K562 (cell line): ENCODE data around the gene MARK4. TPM values are rescaled to one million over a fixed set of nuclear protein-coding genes. Genes with fewer than 3 reads are reported as not detected.

Experiments
- ATF2 ChIP-seq: sonication (generic); formaldehyde crosslinking; IDR thresholded peaks from 2 replicates; pipeline ENCODE4 v1.8.1; 2022; ENCODE audit warnings: missing genetic modification reagents
- ATF7 ChIP-seq: fragments of 450-650 bp; IDR thresholded peaks from 2 replicates; pipeline ENCODE4 v1.7.1; 2014; ENCODE audit warnings: mild to moderate bottlenecking, moderate library complexity
- BDP1 ChIP-seq: IDR thresholded peaks from 3 replicates; pipeline ENCODE4 v1.6.1; 2011; ENCODE audit not compliant: insufficient read length, insufficient read depth
- CEBPB ChIP-seq: fragments of 450-650 bp; IDR thresholded peaks from 2 replicates; pipeline ENCODE4 v1.6.1; 2016; ENCODE audit warnings: missing genetic modification characterization, missing compliant biosample characterization
- CHD4 ChIP-seq: fragments of 200-600 bp; sonication (generic); IDR thresholded peaks from 3 replicates; pipeline ENCODE4 v1.6.1; 2012; ENCODE audit warnings: low read depth, mild to moderate bottlenecking, mixed read lengths, low read length, inconsistent platforms; ENCODE audit not compliant: insufficient read depth, insufficient replicate concordance, poor library complexity, severe bottlenecking
- CXXC5 ChIP-seq: fragments of 250-450 bp; sonication (Bioruptor Pico); IDR thresholded peaks from 2 replicates; pipeline ENCODE4 v1.8.0; 2022; ENCODE audit warnings: inconsistent platforms, mild to moderate bottlenecking, moderate library complexity
- HDGF ChIP-seq: fragments of 450-650 bp; IDR thresholded peaks from 2 replicates; pipeline ENCODE4 v1.6.1; 2016
- HMGN3 ChIP-seq: IDR thresholded peaks from 2 replicates; pipeline ENCODE4 v1.6.1; 2011; ENCODE audit warnings: borderline replicate concordance, low read depth, mild to moderate bottlenecking, mixed read lengths, low read length; ENCODE audit not compliant: insufficient read length; ENCODE audit errors: extremely low read depth
- HNRNPL ChIP-seq: fragments of 200-400 bp; formaldehyde crosslinking; IDR thresholded peaks from 2 replicates; pipeline ENCODE4 v1.6.1; 2017; ENCODE audit warnings: low read depth, mild to moderate bottlenecking, low read length
- MAFF ChIP-seq: IDR thresholded peaks from 2 replicates; pipeline ENCODE4 v1.6.1; 2012; ENCODE audit warnings: low read length, improper control_type of control experiment
- MCM7 ChIP-seq, 2 experiments: fragments of 450-650 bp; IDR thresholded peaks; 2 replicates each; pipeline ENCODE4 v1.6.1; 2016 to 2018
- MLLT1 ChIP-seq, 2 experiments: fragments of 450-650 bp; IDR thresholded peaks; 2 replicates each; pipeline ENCODE4 v1.6.1; 2016
- NCOA4 ChIP-seq: fragments of 450-650 bp; IDR thresholded peaks from 2 replicates; pipeline ENCODE4 v1.6.1; 2018; ENCODE audit warnings: mild to moderate bottlenecking; ENCODE audit not compliant: partially characterized antibody
- POLR2A ChIP-seq: fragments of 450-650 bp; conservative IDR thresholded peaks from 2 replicates; pipeline ENCODE4 v1.6.1; 2016
- POU5F1 ChIP-seq: fragments of 150-350 bp; IDR thresholded peaks from 2 replicates; pipeline ENCODE4 v1.6.1; 2014; ENCODE audit warnings: borderline replicate concordance, low read length, low read depth, mild to moderate bottlenecking; ENCODE audit not compliant: partially characterized antibody
- PTRF ChIP-seq: fragments of 450-650 bp; IDR thresholded peaks from 2 replicates; pipeline ENCODE4 v1.6.1; 2016; ENCODE audit warnings: mild to moderate bottlenecking, missing genetic modification characterization, missing compliant biosample characterization
- STAT6 ChIP-seq: sonication (generic); formaldehyde crosslinking; IDR thresholded peaks from 2 replicates; pipeline ENCODE4 v1.8.1; 2023; ENCODE audit warnings: mild to moderate bottlenecking, missing genetic modification reagents
- ZFPM2 ChIP-seq: fragments of 250-450 bp; sonication (Bioruptor Pico); IDR thresholded peaks from 2 replicates; pipeline ENCODE4 v1.5.1; 2022; ENCODE audit warnings: mild to moderate bottlenecking
- ZNF23 ChIP-seq: fragments of 250-450 bp; sonication (Bioruptor Pico); IDR thresholded peaks from 2 replicates; pipeline ENCODE4 v1.4.0; 2020; ENCODE audit warnings: mild to moderate bottlenecking
- ZNF436 ChIP-seq: fragments of 250-450, 450-650 bp; sonication (Bioruptor Pico); formaldehyde crosslinking; IDR thresholded peaks from 2 replicates; pipeline ENCODE4 v1.7.0; 2020; ENCODE audit warnings: mild to moderate bottlenecking
- polyA plus RNA-seq, 8 experiments: library from polyadenylated mRNA; depleted of rRNA in 4 of 8; stranded (reverse) in 5 of 8; unstranded in 3 of 8; fragments of >200 nt; fragmentation: Nextera tagmentation in 2 of 8; fragmentation: Illumina TruSeq in 1 of 8; extraction: Ambion mirVana in 2 of 8; extraction: Trizol in 1 of 8; gene quantifications; 2 replicates each; pipeline versions ENCODE4 v1.2.1 to v1.2.3, GENCODE V29; 2011 to 2014; ENCODE audit warnings: inconsistent platforms in 1 of 8, missing spikeins in 1 of 8
- total RNA-seq, 7 experiments: library from RNA; depleted of rRNA in 6 of 7; stranded (reverse); fragments of >200 nt in 6 of 7; fragmentation: Illumina TruSeq in 2 of 7; extraction: Trizol in 2 of 7; gene quantifications; 2 replicates each; pipeline versions ENCODE4 v1.2.1 to v1.2.3, GENCODE V29; 2011 to 2021; ENCODE audit warnings: low replicate concordance in 1 of 7
- TF ChIP-seq, protein P1 (sequence below): fragments of 450-650 bp; formaldehyde crosslinking; IDR thresholded peaks from 2 replicates; pipeline ENCODE4 v1.4.0; 2022; ENCODE audit warnings: missing genetic modification characterization
- TF ChIP-seq, protein P2 (sequence below): sonication (generic); formaldehyde crosslinking; IDR thresholded peaks from 2 replicates; pipeline ENCODE4 v1.9.0; 2022; ENCODE audit warnings: mild to moderate bottlenecking, missing genetic modification reagents
- TF ChIP-seq, protein P3 (sequence below): fragments of 450-650 bp; formaldehyde crosslinking; IDR thresholded peaks from 2 replicates; pipeline ENCODE4 v1.4.0; 2020; ENCODE audit warnings: mild to moderate bottlenecking, mixed read lengths

MARK4 gene
- total and polyA plus RNA-seq, 9 of the 15 experiments (the other 6 are each of a cell fraction or from before 2014, with no cell fraction given), result 0.52 to 29.4 (median 8.6) TPM

- TF ChIP-seq CXXC5 (peak; percentile 31; the same call in 1 of the 2 replicates), ZNF436 (CRISPR knock-in tag) (no peak), HDGF (no peak), CHD4 (no peak), CEBPB (tag) (no peak), ATF7 (no peak), POU5F1 (no peak), ZNF23 (CRISPR knock-in tag) (no peak), ATF2 (no peak), MLLT1 (IDR thresholded peaks at IDR 0.05) (no peak), HMGN3 (peak; percentile 56), POLR2A (no peak), MCM7 (IDR thresholded peaks at IDR 0.05) (no peak), NCOA4 (no peak), PTRF (tag) (no peak), HNRNPL (no peak), ZFPM2 (no peak), MAFF (no peak), BDP1 (no peak), STAT6 (no peak)
- TF ChIP-seq, protein P1, sequence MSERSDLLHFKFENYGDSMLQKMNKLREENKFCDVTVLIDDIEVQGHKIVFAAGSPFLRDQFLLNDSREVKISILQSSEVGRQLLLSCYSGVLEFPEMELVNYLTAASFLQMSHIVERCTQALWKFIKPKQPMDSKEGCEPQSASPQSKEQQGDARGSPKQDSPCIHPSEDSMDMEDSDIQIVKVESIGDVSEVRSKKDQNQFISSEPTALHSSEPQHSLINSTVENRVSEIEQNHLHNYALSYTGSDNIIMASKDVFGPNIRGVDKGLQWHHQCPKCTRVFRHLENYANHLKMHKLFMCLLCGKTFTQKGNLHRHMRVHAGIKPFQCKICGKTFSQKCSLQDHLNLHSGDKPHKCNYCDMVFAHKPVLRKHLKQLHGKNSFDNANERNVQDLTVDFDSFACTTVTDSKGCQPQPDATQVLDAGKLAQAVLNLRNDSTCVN (CRISPR knock-in tag), result no peak
- TF ChIP-seq, protein P2, sequence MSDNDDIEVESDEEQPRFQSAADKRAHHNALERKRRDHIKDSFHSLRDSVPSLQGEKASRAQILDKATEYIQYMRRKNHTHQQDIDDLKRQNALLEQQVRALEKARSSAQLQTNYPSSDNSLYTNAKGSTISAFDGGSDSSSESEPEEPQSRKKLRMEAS (CRISPR knock-in tag), result peak; percentile 65
- TF ChIP-seq, protein P3, sequence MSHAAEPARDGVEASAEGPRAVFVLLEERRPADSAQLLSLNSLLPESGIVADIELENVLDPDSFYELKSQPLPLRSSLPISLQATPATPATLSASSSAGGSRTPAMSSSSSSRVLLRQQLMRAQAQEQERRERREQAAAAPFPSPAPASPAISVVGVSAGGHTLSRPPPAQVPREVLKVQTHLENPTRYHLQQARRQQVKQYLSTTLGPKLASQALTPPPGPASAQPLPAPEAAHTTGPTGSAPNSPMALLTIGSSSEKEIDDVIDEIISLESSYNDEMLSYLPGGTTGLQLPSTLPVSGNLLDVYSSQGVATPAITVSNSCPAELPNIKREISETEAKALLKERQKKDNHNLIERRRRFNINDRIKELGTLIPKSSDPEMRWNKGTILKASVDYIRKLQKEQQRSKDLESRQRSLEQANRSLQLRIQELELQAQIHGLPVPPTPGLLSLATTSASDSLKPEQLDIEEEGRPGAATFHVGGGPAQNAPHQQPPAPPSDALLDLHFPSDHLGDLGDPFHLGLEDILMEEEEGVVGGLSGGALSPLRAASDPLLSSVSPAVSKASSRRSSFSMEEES, result no peak
These were observed 95.4 kb downstream of the MARK4 start (continued) for GRCh38 chr19:45346449-45346848.
